OCI-LY3 (cell line): ENCODE measurements around the gene FMNL2.

Experiments
- EZH2phosphoT487 ChIP-seq: fragments of 200-600 bp; shearing (Covaris generic); IDR thresholded peaks from 2 replicates; pipeline ENCODE4 v1.6.1; 2018; ENCODE audit warnings: antibody characterized with exemption, mixed run types, low read depth
- TF ChIP-seq, protein P1 (sequence below): fragments of 200-600, 300-600 bp; sonication (generic); IDR thresholded peaks from 2 replicates; pipeline ENCODE4 v1.5.1; 2014; ENCODE audit warnings: antibody characterized with exemption, low read length, low read depth

DNA sequence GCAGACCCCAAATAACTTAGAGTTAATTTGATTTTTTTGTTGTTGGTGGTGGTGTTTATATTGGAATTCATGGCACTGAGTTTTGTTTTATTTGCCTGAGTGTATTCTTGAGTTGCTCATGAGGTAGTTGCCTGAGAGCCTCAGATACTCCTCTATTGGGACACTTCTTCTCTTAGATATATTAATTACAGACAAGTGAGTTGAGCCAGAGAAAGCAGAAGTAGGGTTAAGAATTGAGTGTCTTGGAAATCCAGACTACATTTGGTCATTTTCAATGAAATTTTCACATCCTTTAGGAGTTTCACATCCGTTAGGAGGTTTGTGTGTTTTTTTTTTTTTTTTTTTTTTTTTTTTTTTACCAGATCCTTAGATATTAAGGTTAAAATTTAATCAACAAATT, 29.0 kb downstream of the FMNL2 start:
- TF ChIP-seq, protein P1, sequence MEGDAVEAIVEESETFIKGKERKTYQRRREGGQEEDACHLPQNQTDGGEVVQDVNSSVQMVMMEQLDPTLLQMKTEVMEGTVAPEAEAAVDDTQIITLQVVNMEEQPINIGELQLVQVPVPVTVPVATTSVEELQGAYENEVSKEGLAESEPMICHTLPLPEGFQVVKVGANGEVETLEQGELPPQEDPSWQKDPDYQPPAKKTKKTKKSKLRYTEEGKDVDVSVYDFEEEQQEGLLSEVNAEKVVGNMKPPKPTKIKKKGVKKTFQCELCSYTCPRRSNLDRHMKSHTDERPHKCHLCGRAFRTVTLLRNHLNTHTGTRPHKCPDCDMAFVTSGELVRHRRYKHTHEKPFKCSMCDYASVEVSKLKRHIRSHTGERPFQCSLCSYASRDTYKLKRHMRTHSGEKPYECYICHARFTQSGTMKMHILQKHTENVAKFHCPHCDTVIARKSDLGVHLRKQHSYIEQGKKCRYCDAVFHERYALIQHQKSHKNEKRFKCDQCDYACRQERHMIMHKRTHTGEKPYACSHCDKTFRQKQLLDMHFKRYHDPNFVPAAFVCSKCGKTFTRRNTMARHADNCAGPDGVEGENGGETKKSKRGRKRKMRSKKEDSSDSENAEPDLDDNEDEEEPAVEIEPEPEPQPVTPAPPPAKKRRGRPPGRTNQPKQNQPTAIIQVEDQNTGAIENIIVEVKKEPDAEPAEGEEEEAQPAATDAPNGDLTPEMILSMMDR, result no peak
- no peak for TF ChIP-seq EZH2phosphoT487
